GM21360 (cell line): Measurements from ENCODE around the gene SLU7.

Experiments
- ATAC-seq: cut with Tn5 transposase; IDR thresholded peaks from one replicate; pipeline ENCODE4 v1.9.1; 2021; ENCODE audit warnings: mild to moderate bottlenecking, moderate library complexity; ENCODE audit not compliant: unreplicated experiment

The SLU7 gene

GRCh38 chr5:160418561-160419457 is at the start of gene SLU7:
SLU7 (minus strand) TSS chr5:160419081; CDS start chr5:160415294, 3,787 bp downstream.
- peak; percentile 76 for ATAC-seq

GRCh38 chr5:160468363-160468975 is 49.6 kb upstream of the SLU7 start:
- no peak for ATAC-seq

- ATAC-seq, result peak; percentile 83
Observed at GRCh38 chr5:160467555-160468362, 48.9 kb upstream of the SLU7 start.

GRCh38 chr5:160466889-160467554 is 48.1 kb upstream of the SLU7 start:
- no peak for ATAC-seq

- ATAC-seq, result no peak
Observed at GRCh38 chr5:160466116-160466515, 47.2 kb upstream of the SLU7 start.

GRCh38 chr5:160464466-160464797 is 45.6 kb upstream of the SLU7 start:
- ATAC-seq, result no peak

- ATAC-seq, result no peak
Observed at GRCh38 chr5:160463740-160464465, 45.0 kb upstream of the SLU7 start.

- no peak for ATAC-seq
Observed at GRCh38 chr5:160463227-160463626, 44.3 kb upstream of the SLU7 start.

GRCh38 chr5:160462167-160462566 is 43.3 kb upstream of the SLU7 start:
- no peak for ATAC-seq

- ATAC-seq, result no peak
Observed at GRCh38 chr5:160461378-160461777, 42.5 kb upstream of the SLU7 start.

GRCh38 chr5:160460377-160461049 is 41.6 kb upstream of the SLU7 start:
- no peak for ATAC-seq

GRCh38 chr5:160458806-160459800 is 40.2 kb upstream of the SLU7 start:
- peak; percentile 83 for ATAC-seq

- no peak for ATAC-seq
Observed at GRCh38 chr5:160457252-160457651, 38.4 kb upstream of the SLU7 start.

- ATAC-seq, result no peak
Observed at GRCh38 chr5:160456480-160457177, 37.7 kb upstream of the SLU7 start.

- ATAC-seq, result no peak
Observed at GRCh38 chr5:160455600-160455999, 36.7 kb upstream of the SLU7 start.

- ATAC-seq, result no peak
Observed at GRCh38 chr5:160453751-160454150, 34.9 kb upstream of the SLU7 start.

- no peak for ATAC-seq
Observed at GRCh38 chr5:160452795-160453194, 33.9 kb upstream of the SLU7 start.

- ATAC-seq, result no peak
Observed at GRCh38 chr5:160452036-160452435, 33.2 kb upstream of the SLU7 start.
